T-helper 2 cell treated with Interferon-gamma antibody and Interleukin-4, amounts not matched to agents 100 ng/mL and 5 ng/mL, for 36 hours (primary cell): ENCODE results near the gene WDR82. TPM values are rescaled to one million over a fixed set of nuclear protein-coding genes. Genes with fewer than 3 reads are reported as not detected.

Experiments
- intact Hi-C: fragments of 100-400 bp; cut with micrococcal nuclease; formaldehyde crosslinking; loops from one replicate; pipeline ENCODE4 v1.15.1; 2023
- total RNA-seq: library from RNA; stranded (reverse); gene quantifications from 2 replicates; pipeline ENCODE4 v1.2.3, GENCODE V29; 2022

WDR82 gene
- total RNA-seq, 1 donor from 2014 or later: 129 TPM

- intact Hi-C loops: no loop called here
Measured at GRCh38 chr3:52227766-52228165, 50.7 kb downstream of the WDR82 start.

GRCh38 chr3:52227117-52227516 is 51.3 kb downstream of the WDR82 start:
- intact Hi-C loops: no loop called here

DNA sequence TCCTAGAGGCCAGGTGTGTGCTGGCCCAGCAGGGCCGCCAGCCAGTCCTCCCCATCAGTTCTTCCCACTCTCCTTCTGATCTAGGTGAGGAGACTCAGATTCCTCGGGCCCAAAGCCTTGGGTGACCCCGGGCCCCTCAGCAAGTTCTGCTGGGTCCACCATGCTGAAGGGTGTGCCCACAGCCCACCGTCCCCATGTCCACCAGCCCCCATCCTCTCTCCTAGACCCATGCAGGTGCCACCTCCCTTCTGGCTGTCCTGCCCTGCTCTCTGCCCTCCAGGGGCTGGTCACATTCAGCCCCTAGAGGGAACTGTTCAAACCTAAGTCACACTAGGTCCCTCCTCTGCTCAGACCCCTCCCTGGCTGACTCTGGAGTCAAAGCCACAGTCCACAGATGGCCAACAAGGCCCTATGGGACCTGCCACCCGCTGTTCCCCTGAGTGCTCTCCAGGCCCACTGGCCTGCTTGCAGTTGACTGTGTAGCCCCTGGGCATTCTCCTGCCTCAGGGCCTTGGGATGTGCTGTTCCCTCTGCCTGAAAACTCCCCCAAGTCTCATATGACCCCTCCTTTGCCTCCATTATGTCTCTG is 52.1 kb downstream of the WDR82 start:
- intact Hi-C loops: no loop called here

GRCh38 chr3:52225452-52226228 is 52.8 kb downstream of the WDR82 start, which contains the start of gene TLR9:
TLR9 (minus strand) TSS chr3:52225645; CDS start chr3:52225529, 116 bp downstream.
- intact Hi-C loops: no loop called here

DNA sequence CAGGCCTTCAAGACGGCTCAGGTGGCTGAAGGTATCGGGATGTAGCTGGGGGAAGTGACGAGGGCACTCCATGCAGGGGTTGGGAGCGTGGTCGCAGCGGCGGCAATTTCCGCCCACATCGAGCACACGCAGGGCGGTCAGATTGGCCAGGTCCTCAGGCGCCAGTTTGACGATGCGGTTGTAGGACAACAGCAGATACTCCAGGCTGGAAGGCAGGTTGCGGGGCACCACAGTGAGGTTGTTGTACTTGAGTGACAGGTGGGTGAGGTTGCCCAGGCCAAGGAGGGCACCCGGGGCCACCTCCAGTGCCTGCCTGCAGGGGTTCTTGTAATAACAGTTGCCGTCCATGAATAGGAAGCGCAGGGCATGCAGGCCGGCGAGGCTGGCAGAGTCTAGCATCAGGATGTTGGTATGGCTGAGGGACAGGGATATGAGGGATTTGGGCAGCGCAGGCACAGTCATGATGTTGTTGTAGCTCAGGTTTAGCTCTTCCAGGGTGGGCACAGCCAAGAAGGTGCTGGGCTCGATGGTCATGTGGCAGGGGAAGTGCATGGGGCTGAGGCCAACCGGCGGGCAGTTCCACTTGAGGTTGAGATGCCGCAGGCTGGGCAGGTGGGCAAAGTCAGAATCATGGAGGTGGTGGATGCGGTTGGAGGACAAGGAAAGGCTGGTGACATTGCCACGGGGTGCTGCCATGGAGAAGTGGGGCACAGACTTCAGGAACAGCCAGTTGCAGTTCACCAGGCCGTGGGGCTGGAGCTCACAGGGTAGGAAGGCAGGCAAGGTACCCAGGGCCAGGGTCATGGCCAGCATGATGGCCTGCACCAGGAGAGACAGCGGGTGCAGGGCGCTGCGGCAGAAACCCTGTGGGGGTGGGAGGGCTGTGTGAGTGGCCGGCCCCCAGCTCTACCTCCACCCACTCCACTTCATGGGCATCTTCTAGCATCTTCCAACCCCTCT is 54.7 kb downstream of the WDR82 start:
- intact Hi-C loops: loop anchor here (2.0 to 5.0 kb wide), 2 partner anchors 15 to 224 kb away; partner anchors contain the start of genes SEMA3G and TWF2

DNA sequence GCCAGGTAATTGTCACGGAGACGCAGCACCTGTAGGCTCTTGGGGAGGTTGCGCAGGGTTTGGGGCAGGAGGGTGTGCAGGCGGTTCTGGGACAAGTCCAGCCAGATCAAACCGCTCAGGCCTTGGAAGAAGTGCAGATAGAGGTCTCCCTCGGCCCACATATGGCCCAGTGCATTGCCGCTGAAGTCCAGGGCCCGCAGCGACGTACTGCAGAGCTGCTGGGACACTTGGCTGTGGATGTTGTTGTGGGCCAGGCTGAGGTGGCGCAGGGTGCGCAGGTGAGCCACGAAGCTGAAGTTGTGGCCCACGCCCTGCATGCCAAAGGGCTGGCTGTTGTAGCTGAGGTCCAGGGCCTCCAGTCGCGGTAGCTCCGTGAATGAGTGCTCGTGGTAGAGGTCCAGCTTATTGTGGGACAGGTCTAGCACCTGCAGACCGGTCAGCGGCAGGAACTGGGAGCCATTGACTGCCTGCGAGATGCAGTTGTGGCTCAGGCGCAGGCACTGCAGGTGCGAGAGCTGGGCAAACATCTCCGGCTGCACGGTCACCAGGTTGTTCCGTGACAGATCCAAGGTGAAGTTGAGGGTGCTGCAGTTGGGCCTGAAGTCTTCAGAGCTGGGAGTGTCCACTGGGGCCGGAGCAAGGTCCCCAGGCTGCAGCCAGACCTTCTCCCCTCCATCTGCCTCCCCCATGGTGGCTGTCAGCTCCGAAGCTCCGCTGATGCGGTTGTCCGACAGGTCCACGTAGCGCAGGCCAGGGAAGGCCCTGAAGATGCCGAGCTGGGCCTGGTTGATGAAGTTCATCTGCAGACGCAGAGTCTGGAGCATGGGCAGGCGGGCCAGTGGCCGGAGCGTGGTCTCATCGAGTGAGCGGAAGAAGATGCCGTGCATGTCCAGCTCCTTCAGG is 55.9 kb downstream of the WDR82 start:
- intact Hi-C loops: loop anchor here (2.0 to 5.0 kb wide), 2 partner anchors 16 to 225 kb away; partner anchors contain the start of genes SEMA3G and TWF2

- intact Hi-C loops: loop anchor here (2.0 to 5.0 kb wide), 2 partner anchors 17 to 226 kb away; partner anchors contain the start of genes SEMA3G and TWF2
Measured at GRCh38 chr3:52221563-52222318, 56.7 kb downstream of the WDR82 start.

DNA sequence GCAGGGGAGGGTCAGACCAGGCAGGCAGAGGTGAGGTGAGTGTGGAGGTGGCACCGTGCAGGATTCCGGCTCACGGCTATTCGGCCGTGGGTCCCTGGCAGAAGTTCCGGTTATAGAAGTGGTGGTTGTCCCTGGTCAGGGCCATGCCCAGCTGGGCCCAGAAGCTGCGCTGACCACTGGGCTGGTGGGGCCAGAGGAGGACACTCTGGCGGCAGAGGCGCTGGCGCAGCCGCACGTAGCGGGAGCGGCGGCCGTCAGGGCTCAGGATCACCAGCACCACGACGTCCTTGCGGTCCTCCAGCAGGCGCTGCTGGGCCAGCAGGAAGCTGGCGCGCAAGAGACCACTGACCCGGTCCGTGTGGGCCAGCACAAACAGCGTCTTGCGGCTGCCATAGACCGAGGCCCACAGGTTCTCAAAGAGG is 57.3 kb downstream of the WDR82 start:
- intact Hi-C loops: loop anchor here (5.0 kb wide), 1 partner anchor 226 kb away; the partner anchor contains the start of gene SEMA3G

DNA sequence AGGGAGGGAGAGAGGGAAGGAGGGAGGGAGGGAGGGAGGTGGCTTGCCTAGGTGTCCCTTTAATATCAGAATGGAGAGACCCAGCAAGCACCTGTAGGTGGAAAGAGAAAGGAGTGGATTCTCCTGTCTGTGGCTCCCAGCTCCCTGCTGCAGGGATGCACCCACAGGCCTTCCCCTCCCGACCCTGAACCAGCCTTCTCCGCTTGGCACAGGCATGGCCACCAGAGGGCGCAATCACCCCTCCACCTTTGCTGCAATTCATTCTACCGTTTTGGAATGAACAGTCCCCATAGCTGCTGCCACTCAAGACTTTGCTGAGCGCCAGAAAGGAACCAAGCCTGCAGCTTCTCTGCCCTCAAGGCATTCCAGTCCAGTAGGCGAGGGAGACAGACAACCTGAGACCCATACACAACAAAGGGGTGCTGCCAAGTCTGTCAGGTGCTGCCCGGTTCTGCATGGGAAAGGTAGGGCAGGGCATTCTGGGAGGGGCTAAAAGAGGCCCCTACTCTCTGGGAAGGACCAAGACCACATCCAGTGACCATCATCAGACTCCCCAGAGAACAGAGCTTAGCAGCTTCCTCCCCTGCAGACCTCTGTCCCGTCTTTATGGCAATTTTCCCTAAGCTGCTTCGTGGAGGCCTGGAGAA is 57.9 kb downstream of the WDR82 start:
- intact Hi-C loops: loop anchor here (1.0 to 5.0 kb wide), 3 partner anchors 22 to 227 kb away; partner anchors contain the start of genes ALAS1 and SEMA3G

DNA sequence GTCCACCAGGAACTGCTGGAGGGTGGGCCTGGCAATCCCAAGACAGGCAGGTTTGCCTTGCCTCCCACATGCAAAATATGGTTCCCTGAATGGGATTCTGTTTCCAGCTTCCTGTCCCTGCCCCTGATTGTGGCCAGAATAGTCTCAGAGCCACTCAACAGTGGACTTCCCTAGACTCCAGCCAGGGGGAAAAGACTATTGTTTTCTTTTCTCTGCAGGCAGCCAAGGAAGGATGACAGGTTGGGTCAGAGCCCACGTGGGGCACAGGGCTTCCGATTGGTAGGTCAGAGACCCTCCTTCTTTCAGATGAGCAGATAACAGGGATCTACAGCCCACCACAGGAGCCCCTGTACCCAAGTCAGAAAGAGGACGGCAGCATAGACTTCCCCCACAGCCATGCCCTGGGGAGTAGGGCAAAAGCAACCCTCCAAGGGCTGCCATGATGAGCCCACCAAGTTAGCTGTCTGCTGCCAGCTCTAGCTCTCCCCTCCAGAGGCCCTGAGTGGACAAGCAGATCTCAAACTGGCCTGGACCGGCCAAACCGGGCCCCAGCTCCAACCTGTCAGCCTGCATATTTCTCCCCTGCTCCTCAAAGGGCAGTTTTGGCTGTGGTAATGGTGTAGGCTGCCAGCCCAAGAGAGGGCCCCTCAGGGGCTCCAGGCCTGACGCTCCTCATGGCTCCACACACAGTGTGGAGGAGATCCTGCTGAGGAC is 59.4 kb downstream of the WDR82 start:
- intact Hi-C loops: no loop called here

DNA sequence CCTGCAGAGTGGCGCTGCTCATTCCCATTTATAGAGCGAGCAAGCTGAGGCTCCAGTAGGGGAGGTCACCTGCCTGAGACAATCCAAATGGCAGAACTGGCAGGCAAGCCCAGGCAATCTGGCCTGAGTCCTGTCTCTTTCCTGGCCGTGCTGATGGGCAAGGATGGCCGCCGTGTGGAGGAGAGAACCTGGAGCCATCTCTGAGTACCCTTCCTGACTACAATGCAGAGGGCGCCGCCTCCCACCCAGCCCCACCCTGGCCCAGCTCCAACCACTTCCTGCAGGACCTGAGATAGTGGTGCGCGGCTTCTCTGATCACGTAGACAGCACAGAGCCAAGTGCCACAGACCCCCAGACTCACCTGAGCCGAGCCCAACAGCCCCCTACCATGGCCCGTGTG is 60.0 kb downstream of the WDR82 start:
- intact Hi-C loops: no loop called here

- intact Hi-C loops: no loop called here
Measured at GRCh38 chr3:52218026-52218425, 60.4 kb downstream of the WDR82 start.

GRCh38 chr3:52217409-52217805 is 61.0 kb downstream of the WDR82 start:
- intact Hi-C loops: no loop called here

DNA sequence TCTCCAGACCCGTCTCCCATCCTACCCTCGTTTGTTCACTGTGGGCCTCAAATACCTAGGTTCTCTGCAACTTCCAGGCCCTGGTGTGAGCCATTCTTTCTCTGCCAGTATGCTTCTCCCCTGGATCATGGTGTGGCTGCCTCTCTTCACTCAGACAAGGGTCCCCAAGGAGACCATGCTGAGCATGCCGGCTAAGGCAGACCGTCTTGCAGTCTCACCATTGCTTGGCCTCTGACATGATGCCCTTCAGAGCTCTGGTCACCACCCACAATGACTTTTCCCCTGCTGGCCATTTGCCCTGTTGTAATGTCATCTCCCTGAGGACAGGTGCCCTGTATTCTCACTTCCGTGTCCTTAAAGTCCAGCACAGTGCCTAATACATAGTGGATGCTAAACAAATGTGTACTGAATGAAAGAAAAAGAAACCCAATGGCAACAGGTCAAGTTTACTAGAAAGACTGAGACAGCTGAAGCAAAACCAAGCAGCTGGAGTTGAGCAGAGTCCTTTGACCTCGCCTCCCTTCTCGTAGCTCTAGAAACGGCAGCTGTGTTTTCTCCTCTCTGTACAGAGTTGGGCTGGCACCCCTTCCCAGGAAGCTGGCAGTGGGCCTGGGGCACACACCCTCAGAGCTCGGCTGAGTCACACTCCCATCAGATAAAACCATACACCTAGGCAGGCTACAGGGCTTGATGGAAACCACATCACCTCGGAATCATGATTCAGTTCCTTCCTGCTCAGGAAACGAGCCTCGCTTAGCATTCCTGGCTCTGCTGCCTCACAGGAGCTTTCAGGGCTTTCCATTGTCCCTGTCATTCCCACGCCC is 61.7 kb downstream of the WDR82 start:
- intact Hi-C loops: no loop called here

- intact Hi-C loops: no loop called here
Measured at GRCh38 chr3:52215351-52215750, 63.1 kb downstream of the WDR82 start.

DNA sequence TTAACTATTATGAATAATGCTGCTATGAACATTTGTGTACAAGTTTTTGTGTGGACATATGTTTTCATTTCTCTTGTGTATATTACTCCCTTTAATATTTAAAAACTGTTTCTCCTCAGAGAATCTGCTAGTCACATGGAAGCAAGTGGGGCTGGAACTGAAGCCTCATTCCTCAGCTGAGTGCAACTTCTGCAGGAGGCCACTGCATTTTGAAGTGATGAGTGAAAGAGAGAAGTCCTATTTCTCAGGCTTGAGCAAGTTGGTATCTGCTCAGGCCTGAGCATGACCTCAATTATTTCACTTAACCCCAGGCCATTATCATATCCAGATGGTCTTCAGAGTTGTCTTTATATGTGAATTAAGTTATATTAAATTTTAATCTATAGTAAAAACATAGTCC is 64.5 kb downstream of the WDR82 start:
- intact Hi-C loops: no loop called here

DNA sequence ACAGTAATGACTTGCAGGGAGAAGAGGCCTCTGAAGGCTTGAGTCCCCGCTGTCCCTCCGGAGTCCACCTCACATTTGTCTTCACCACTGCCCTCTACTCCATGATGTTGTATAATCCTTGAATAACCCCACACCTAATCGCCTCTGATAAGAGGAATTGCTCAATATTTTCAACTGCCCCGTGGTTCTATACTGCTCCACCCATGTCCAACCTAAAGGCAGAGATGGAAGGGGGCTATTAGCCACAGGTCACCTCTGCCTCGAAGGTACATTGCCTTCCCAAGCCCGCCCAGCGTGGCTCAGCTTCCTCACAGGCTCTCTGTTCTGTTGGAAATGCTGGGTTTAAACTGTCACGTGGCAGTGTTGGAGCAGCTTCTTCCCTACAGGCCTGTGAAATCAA is 65.4 kb downstream of the WDR82 start:
- intact Hi-C loops: no loop called here
